SIG-M5 (cell line): ENCODE results near the gene DKK3.
"Not testable (repeated sequence)": the region's sequence is repeated elsewhere in the genome, so short reads cannot be mapped to it uniquely, and the experiment has no call there.

Source experiments
- DNase-seq: peaks from one replicate; lab custom pipeline; 2025; lab: John Stamatoyannopoulos, UW

DKK3 gene

GRCh38 chr11:12007769-12008737 is at the start of gene DKK3:
DKK3 (minus strand) TSS chr11:12008626; CDS start chr11:12008582, 44 bp downstream.
- DNase-seq, result no peak

GRCh38 chr11:12057299-12057980 is 49.0 kb upstream of the DKK3 start:
- no peak for DNase-seq

DNA sequence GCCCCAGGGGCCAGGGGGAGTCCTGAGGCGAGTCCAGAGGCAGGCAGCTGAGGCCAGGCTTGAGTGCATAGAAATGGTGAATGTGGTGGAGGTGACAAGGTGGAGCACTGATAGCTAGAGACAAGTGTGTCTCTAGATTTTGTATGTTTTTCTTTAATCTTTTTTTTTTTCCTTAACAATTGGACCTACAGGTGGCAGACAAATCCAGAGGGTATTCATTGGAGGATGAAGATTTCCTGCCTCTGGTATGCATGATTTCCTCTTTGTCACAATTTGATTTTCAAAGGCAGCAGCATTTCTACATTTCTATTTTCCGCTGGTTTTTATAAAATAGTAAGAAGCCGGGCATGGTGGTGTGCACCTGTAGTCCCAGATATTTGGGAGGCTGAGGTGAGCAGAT is 47.7 kb upstream of the DKK3 start:
- DNase-seq, result no peak

DNA sequence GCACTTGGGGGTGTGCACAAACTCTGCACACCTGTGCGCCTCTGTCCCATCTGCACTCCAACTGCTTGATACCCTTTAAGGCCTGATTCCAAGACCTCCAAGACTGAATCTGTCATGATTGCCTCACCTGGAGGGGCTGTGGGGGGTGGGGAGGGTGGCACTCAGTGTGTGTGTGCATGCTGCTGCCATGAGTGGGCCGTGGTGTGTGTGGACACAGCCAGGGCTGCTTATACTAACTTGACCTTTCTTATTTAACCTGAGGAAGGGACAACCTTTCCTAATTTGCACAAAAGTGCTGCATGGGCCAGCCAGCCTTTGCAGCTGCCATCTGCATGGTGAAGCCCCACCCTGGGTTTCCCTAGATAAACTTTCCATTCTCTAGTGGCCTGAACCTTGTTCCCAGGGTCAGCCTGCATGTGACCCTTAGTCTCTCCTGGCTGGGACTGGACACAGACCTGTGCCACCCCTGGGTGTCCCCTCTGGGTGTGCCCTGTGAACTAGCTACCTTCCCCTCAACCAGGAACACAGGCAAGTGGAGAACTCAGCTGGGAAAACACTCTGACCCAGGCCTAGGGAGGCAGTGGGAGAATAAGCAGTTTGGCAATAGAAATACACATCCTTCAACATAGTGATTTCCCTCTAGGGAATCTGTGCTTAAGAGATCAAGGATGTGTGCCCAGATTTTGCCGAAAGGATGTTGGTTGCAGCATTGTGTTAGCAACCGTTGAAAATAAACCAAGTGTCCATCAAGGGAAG is 45.4 kb upstream of the DKK3 start:
- DNase-seq, result no peak

DNA sequence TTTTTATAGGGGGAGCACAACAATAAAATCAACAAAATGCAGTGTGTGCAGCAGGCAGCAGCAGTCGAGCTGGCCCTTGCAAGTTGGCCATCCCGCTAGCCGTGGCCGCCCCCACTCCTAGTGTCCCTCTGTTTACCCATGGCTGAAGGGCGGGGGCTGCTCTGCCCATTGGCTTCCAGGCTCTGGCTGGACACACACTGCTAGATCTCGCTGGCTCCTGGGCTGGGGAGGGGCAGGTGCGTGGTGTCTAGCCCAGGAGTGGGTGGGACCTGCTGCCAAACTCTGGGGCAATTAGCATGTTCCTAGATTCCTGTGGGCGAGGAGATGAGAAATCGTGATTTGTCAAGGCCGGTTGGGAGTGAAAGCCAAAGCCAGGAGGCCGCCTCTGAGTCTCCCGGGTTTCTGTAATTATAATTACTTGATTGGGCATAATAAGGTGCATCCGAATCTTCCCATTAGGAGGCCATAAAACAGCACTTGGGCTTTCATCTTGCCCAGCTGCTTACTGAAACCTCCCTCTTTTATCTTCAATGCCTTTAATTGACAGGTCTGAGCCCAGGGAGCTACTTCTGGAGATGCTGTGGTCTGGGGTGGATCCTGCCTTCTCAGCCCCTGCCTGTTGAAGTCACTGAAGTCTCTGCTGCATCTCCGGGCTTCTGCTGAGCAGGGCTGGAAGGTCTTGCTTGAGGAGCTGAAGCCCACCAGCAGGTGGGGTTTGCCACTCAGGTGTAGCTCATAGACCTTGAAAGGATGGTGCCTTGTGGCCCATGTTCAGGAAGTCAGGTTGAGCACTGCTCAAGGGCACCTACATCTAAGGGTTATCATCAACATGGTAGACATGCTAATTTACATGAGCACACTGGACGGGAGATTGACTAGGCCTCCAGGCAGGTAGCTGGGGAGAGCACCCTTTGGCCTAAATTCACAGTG is 44.5 kb upstream of the DKK3 start:
- no peak for DNase-seq

DNA sequence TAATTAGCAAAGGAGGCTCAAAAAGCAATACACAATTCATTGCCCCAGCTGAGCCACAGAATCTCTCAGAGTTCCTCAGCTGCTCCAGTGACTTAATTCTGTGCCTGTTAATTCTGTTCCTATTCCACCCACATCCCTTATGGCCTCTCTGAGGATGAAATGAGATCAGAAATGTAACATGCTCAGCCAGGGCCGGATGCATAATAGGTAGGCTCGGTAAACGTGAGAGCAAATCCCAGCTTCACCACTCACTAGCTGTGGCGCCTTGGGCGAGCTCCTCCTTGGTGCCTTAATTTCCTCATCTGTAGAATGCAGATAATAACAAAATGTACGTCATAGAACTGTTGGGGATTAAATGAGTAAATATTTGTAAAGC is 42.8 kb upstream of the DKK3 start:
- no peak for DNase-seq

DNA sequence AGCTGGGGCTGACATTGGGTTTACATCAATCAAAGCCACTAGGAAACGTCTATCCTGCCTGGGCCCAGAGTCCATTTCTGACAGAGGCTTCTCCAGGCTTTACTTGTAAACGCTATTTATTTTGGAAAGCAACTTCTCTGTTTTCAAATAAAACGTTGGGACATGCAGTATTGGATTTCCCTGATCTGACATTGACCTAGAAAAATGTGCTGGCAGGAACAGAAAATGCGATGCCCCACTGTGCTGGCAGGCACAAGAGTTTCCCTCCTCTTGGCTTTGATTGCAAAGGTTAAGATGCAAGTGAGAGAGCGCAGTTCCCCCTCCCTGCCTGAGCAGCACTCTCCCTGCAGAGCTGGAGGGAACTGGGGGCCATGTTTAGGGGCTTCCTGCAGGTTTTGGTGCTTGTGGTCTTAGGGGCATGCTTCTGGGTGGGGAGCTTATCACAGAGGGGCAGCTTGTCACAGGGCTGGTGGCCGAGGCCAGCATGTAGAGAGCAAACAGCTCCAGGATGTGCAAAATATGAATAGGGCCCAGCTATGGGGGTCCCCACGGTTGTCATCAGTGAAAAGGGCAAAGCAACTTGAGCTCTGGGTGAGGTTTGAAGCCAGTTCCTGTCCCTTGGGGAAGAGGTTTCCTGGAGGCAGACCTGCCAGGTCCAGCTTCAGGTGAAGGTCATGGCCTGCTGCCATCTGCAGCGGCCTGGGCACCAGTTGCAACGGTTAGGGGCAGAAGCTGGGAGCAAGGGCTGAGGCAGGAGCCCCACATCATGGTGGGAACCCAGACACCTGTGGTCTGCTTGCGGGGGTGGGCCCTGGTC is 42.3 kb upstream of the DKK3 start:
- DNase-seq, result no peak

- no peak for DNase-seq
Observed at GRCh38 chr11:12048936-12049790, 40.7 kb upstream of the DKK3 start.

DNA sequence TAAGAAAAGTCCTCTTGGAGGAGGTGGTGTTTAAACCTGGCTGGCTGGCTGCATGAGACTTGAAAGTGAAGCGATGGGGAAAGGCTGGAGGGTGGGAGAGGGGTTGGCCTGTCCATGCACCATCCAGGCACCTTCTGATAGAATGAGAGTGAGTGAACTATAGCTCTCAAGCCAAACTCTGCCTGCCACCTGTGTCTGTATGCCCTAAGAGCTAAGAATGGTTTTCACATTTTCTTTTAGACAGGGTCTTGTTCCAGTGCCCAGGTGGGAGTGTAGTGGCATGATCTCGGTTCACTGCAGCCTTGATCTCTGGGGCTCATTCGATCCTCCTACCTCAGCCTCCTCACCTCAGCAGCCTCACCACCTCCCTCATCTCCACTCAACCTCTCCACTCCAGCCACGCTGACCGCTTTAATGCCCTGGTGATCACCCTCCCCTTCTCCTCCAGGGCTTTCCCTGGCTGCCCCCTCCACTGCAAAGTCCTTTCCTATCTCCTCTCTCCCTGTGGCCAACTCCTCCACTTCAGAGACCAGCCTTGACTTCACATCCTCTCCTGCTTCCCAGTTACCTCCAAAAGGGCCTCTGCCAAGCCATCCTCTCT is 38.3 kb upstream of the DKK3 start:
- DNase-seq, result no peak

- DNase-seq, result no peak
Observed at GRCh38 chr11:12045914-12046635, 37.6 kb upstream of the DKK3 start.

GRCh38 chr11:12044799-12045198 is 36.4 kb upstream of the DKK3 start:
- no peak for DNase-seq

DNA sequence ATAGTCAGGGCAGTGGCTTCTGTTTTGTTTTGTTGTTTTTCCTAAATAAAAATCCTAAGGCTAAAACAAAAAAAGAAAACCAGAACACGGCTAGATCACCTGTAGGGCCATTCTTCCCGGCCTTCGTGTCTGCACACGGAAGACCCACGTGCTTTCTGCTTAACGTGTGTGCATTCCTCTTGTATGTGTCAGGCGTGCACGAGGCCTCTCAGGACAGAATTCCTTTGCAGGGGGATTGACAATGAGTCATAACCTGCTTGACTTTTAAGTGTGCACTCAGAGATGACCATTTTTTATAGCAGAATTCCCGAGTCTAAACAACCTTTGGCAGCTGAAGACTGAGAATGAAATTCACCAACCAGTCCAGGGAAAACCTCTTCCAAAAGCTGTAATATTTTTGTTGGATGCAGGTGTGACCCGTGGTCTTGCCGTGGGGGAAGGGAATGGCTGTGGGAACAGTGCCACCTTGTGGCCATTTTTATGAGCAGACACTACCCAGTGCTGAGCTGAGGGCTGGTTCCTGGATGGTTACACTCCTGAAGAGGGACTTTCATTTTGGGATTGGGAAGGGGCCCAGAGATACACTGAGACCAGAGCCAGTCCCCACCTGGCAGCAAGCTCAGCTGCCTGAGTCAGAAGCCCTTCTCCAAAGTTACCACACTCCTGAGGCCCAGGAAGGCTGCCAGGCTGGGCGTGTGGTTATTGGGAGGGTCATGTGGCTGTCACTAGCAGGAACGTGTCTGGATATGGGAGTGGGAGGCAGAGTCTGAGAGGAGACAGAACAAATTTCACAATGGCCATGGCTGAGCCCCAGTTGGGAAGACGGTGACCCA is 35.7 kb upstream of the DKK3 start:
- DNase-seq, result no peak

DNA sequence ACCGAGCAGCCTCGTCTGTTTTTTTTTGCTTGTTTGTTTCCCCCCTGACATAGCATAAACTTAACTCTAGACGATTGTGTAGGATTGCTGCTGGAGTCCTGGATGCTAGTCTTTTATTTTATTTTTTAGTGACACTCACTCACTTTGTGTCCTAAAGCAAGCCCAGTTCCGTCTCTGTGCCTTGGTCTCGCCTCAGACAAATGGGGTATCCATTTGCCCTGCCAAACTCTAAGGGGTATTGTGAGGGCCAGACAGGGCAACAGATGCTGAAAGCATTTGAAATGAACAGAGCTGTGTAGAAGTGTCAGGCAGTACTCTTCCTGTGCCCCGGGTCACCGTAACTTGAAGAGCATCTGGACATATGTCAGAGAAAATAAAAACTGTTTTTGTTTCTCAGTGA is 34.8 kb upstream of the DKK3 start:
- no peak for DNase-seq

DNA sequence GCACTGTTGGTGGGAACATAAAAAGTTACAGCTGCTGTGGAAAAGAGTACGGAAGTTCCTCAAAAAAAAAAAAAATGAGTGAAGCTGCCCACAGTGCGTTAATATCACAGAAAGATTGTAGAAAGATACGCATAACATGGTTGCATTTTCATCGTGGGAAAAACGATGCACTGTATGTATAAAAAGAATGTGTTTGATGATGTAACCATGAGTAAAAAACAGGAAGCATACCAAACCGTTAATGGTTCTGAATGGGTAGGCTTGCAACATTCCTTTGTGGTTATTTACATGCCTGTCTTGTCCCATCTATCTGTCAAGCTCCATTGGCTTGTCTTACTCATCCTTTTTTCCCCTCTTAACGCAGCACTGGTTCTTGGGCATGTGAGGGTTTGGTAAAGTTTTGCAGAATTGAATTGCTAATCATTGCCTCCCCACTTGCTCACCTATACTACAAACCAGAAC is 33.8 kb upstream of the DKK3 start:
- peak; percentile 60 for DNase-seq

GRCh38 chr11:12040719-12041118 is 32.3 kb upstream of the DKK3 start:
- not testable (repeated sequence) for DNase-seq

DNA sequence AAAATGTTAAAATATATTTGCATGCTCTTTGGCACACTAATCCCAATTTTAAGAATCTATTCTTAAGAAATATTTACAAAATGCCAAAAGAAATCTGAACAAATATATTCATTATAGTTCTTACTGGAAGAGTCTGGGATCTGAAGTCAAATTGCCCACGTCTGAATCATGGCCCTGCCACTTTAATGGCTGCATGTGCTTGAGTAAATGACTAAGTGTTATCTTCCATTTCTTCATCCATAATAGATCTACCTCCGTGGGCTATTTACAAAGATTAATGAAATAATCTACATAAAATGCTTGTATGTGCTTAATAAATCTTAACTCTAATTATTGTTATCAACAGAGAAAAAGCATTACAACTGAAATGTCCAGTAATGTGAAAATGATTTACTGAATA is 24.5 kb upstream of the DKK3 start:
- DNase-seq, result no peak

GRCh38 chr11:12031856-12032544 is 23.6 kb upstream of the DKK3 start:
- DNase-seq, result no peak
